ENCODE results near the gene IQCN. TPM values are rescaled to one million over a fixed set of nuclear protein-coding genes. Genes with fewer than 3 reads are reported as not detected.

The IQCN gene
- total and polyA plus RNA-seq, 4 donors, result 0.19 to 2.4 (median 0.53) TPM

GRCh38 chr19:18224525-18225354 lies 49.5 kb downstream of the IQCN start:
- Histone ChIP-seq H3K9me3 (ENCODE audit: control insufficient read depth in 4 of 4, low read length in 3 of 4) (no peaks in the 10 kb centered on the region), H3K4me1 (ENCODE audit: control insufficient read depth in 4 of 4, insufficient read depth in 4 of 4, low read length in 3 of 4) (peaks cover 4 to 14% (median 7%) of the 10 kb centered on the region in 4 donors), H3K36me3 (ENCODE audit: control insufficient read depth in 4 of 4, insufficient read depth in 3 of 4, low read depth in 1 of 4, low read length in 3 of 4) (no peaks in the 10 kb centered on the region), H3K4me3 (ENCODE audit: low read depth in 1 of 3, low read length in 3 of 3) (peak overlapping the region; percentile 45 to 51 (median 49)), H3K27ac (ENCODE audit: low read depth in 1 of 2, low read length in 2 of 2) (peak overlapping the region in 1 of 2 donors; percentile 14), H3K9ac (ENCODE audit: low read depth in 1 of 2, low read length in 2 of 2) (peak overlapping the region; percentile 3 to 5), H3K27me3 (ENCODE audit: control insufficient read depth in 4 of 4, insufficient read depth in 4 of 4, low read length in 3 of 4) (peaks cover 0 to 2% (median 0%) of the 10 kb centered on the region in 4 donors)
- DNase-seq (ENCODE audit: low spot score), result peak; percentile 93
- TF ChIP-seq HNF4G (IDR thresholded peaks at IDR 0.05) (peak; percentile 98), GABPA (IDR thresholded peaks at IDR 0.05 in 1 of 2, conservative IDR thresholded peaks at IDR 0.05 in 1 of 2) (peak in 1 of 2 donors; percentile 36), TAF1 (conservative IDR thresholded peaks at IDR 0.05) (no peak), FOXA1 (IDR thresholded peaks at IDR 0.05) (no peak), RAD21 (IDR thresholded peaks at IDR 0.05) (no peak), RXRA (IDR thresholded peaks at IDR 0.05) (peak in 1 of 2 donors; percentile 19), ZBTB33 (IDR thresholded peaks at IDR 0.05) (peak; percentile 98)
- 5% methylated on average over 81 of the region's 81 CpGs for WGBS

DNA sequence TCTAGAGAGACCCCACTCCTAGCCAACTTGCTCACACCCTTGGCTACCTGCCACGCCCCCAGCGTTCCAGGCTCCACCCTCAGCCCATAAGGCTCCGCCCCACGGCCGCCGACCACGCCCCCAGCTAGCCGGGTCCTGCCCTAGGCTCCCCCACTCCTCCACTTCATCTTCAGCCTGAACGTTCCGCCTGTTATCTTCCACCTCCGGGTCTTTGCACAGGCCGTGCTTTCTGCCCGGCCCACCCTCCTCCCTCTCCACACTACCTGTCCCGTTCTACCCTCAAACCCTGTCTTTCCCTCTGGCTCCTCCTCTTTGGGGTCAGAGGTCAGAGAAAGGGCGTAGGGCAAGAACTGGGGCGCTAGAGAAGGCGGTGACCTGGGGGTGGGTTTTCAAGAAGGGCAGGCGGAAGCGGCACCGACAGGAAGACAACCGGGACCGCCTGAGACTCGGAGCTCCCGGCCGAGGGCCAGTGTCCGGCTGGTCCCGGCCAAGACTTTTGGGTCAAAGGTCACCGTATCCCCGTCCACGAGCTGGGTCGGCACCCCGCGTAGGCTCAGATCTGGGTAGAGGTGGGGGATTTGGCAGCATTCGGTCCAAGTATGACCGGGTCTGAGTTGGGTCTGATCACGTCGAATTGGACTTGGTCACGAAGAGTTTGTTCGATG lies 50.3 kb downstream of the IQCN start:
- H3K4me3 ChIP-seq (ENCODE audit: low read depth in 1 of 3, low read length in 3 of 3), result peak overlapping the region; percentile 45 to 51 (median 49)
- peak overlapping the region in 1 of 2 donors; percentile 14 for H3K27ac ChIP-seq (ENCODE audit: low read depth in 1 of 2, low read length in 2 of 2)
- H3K4me1 ChIP-seq (ENCODE audit: control insufficient read depth in 4 of 4, insufficient read depth in 4 of 4, low read length in 3 of 4), result peaks cover 4 to 14% (median 7%) of the 10 kb centered on the region in 4 donors
- H3K36me3 ChIP-seq (ENCODE audit: control insufficient read depth in 4 of 4, insufficient read depth in 3 of 4, low read depth in 1 of 4, low read length in 3 of 4), result no peaks in the 10 kb centered on the region
- H3K27me3 ChIP-seq (ENCODE audit: control insufficient read depth in 4 of 4, insufficient read depth in 4 of 4, low read length in 3 of 4), result peaks cover 0 to 2% (median 0%) of the 10 kb centered on the region in 4 donors
- peak; percentile 79 for DNase-seq (ENCODE audit: low spot score)
- WGBS, result 6% methylated on average over 39 of the region's 39 CpGs
- H3K9ac ChIP-seq (ENCODE audit: low read depth in 1 of 2, low read length in 2 of 2), result peak overlapping the region in 1 of 2 donors; percentile 3
- no peak for TF ChIP-seq FOXA2 (IDR thresholded peaks at IDR 0.05)
- TF ChIP-seq RXRA (IDR thresholded peaks at IDR 0.05), result peak; percentile 31 to 60
- TF ChIP-seq NR2F2 (IDR thresholded peaks at IDR 0.05), result peak; percentile 97
- no peak for TF ChIP-seq HNF4A (conservative IDR thresholded peaks at IDR 0.05)
- no peak for TF ChIP-seq JUND (IDR thresholded peaks at IDR 0.05)
- no peaks in the 10 kb centered on the region for H3K9me3 ChIP-seq (ENCODE audit: control insufficient read depth in 4 of 4, low read length in 3 of 4)

GRCh38 chr19:18221815-18222725 lies 52.2 kb downstream of the IQCN start:
- Histone ChIP-seq H3K36me3 (ENCODE audit: control insufficient read depth in 4 of 4, insufficient read depth in 3 of 4, low read depth in 1 of 4, low read length in 3 of 4) (no peaks in the 10 kb centered on the region), H3K9ac (ENCODE audit: low read depth in 1 of 2, low read length in 2 of 2) (no peak overlapping the region), H3K4me1 (ENCODE audit: control insufficient read depth in 4 of 4, insufficient read depth in 4 of 4, low read length in 3 of 4) (peaks cover 4 to 14% (median 7%) of the 10 kb centered on the region in 4 donors), H3K27me3 (ENCODE audit: control insufficient read depth in 4 of 4, insufficient read depth in 4 of 4, low read length in 3 of 4) (peaks cover 0 to 2% (median 0%) of the 10 kb centered on the region in 4 donors), H3K4me3 (ENCODE audit: low read depth in 1 of 3, low read length in 3 of 3) (no peak overlapping the region), H3K27ac (ENCODE audit: low read depth in 1 of 2, low read length in 2 of 2) (no peak overlapping the region), H3K9me3 (ENCODE audit: control insufficient read depth in 4 of 4, low read length in 3 of 4) (no peaks in the 10 kb centered on the region)
- DNase-seq (ENCODE audit: low spot score), result no peak
- 85% methylated on average over 25 of the region's 25 CpGs for WGBS
- no peak for TF ChIP-seq EGR1 (IDR thresholded peaks at IDR 0.05; ENCODE audit: low read depth in 2 of 2)
- TF ChIP-seq TAF1 (conservative IDR thresholded peaks at IDR 0.05), result no peak
- TF ChIP-seq NR2F2 (IDR thresholded peaks at IDR 0.05), result no peak
- TF ChIP-seq MAX (IDR thresholded peaks at IDR 0.05), result no peak
- no peak for TF ChIP-seq RXRA (IDR thresholded peaks at IDR 0.05)
- no peak for TF ChIP-seq ZBTB33 (IDR thresholded peaks at IDR 0.05)
- no peak for TF ChIP-seq CTCF (IDR thresholded peaks at IDR 0.05; ENCODE audit: low read depth, low read length, missing input control)
- TF ChIP-seq HNF4A (conservative IDR thresholded peaks at IDR 0.05), result no peak
- no peak for TF ChIP-seq SP1 (IDR thresholded peaks at IDR 0.05)
- TF ChIP-seq HNF4G (IDR thresholded peaks at IDR 0.05), result no peak
- no peak for TF ChIP-seq JUND (IDR thresholded peaks at IDR 0.05)
- no peak for TF ChIP-seq FOXA1 (IDR thresholded peaks at IDR 0.05)
- no peak for TF ChIP-seq GABPA (IDR thresholded peaks at IDR 0.05 in 1 of 2, conservative IDR thresholded peaks at IDR 0.05 in 1 of 2)
- TF ChIP-seq, protein P1, sequence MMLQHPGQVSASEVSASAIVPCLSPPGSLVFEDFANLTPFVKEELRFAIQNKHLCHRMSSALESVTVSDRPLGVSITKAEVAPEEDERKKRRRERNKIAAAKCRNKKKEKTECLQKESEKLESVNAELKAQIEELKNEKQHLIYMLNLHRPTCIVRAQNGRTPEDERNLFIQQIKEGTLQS (IDR thresholded peaks at IDR 0.05), result no peak
- TF ChIP-seq RAD21 (IDR thresholded peaks at IDR 0.05), result no peak
